ENCODE results near the gene UBE4B. TPM values are rescaled to one million over a fixed set of nuclear protein-coding genes. Genes with fewer than 3 reads are reported as not detected.
A peak's percentile ranks its signal among the peaks of the same experiment; 100 is the strongest.

Gene UBE4B
- total and polyA plus RNA-seq, 10 of the 15 experiments (the other 5 are each of a cell fraction or from before 2014, with no cell fraction given), result 2.9 to 32.6 (median 20.7) TPM

DNA sequence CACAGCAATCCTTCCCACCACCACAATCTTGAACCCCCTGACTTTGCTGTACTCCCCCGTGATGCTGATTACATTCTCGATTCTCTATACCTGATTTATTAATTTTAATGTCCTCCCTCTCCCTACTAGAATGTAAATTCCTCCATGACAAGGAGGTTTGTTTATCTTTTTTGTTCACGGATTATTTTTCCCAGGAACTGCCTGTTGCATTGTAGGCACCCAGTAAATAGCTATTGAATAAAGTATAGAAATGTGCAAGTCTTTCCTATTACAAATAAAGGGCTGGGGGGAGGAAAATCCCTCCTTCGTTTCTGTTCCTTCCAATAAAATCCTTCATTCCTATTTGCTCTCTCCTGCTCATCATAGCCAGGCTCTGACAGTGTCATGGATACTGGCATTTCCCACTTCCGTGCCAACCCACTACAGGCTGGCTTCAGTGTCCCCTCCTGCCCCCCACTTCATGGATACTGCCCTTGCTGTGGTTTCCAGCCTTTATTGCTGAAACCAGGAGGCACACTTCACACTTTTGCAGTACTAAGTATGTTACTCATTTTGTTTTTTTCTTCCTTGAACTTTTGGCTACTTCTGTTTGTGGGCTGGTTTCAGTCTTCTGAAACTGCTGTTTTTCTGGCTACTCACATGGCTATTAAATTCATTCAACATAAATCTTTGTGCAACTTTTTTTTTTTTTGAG, 185.1 kb downstream of the UBE4B start:
- Histone ChIP-seq H3K4me3 (no peak overlapping the region), H2AFZ (ENCODE audit: control insufficient read depth, low read depth, low read length) (no peak overlapping the region), H3K36me3 (ENCODE audit: control insufficient read depth in 2 of 2, insufficient read depth in 2 of 2, low read length in 1 of 2) (no peaks in the 10 kb centered on the region), H3K9me3 (replicated peaks; ENCODE audit: control insufficient read depth, insufficient read depth, low read length) (no peaks in the 10 kb centered on the region), H3K4me2 (ENCODE audit: control insufficient read depth, insufficient read depth) (no peak overlapping the region), H3K27ac (ENCODE audit: control insufficient read depth, insufficient read depth) (no peak overlapping the region), H3K4me1 (ENCODE audit: control insufficient read depth, insufficient read depth, low read length) (peaks cover 10% of the 10 kb centered on the region; the same call in 1 of the 2 replicates), H3K27me3 (replicated peaks in 1 of 2; ENCODE audit: control insufficient read depth in 2 of 2, insufficient read depth in 2 of 2, low read length in 1 of 2) (no peaks in the 10 kb centered on the region), H3K9ac (ENCODE audit: control insufficient read depth, insufficient read depth, low read length) (no peak overlapping the region), H3K79me2 (ENCODE audit: control insufficient read depth, insufficient read depth, low read length) (peaks cover 6% of the 10 kb centered on the region), H4K20me1 (ENCODE audit: control insufficient read depth, insufficient read depth) (no peaks in the 10 kb centered on the region)
- in situ Hi-C loops (cut with MboI), result no loop called here
- ATAC-seq (peak; percentile 50), DNase-seq (ENCODE audit: low read depth, low spot score) (no peak), FAIRE-seq (no peak)
- ChIA-PET SMC1A (ENCODE audit: uncharacterized antibody, unreplicated experiment) (interaction anchor here (0.9 to 5.5 kb wide), 3 partner anchors 9 to 26 kb away, joined by 3 to 22 read pairs (median 4); no protein-coding TSS in a partner anchor), CTCF (interaction anchor here (0.7 to 4.1 kb wide), 6 partner anchors 7 to 95 kb away, joined by 3 to 11 read pairs (median 3); partner anchors contain the start of gene KIF1B), POLR2A (interaction anchor here (0.8 to 1.5 kb wide), 4 partner anchors 8 to 352 kb away, joined by 3 to 7 read pairs (median 4); no protein-coding TSS in a partner anchor), RAD21 (ENCODE audit: unreplicated experiment) (no interaction called here)
- BruUV-seq (replicated peaks), result no TSS peak
- intact Hi-C loops (cut with micrococcal nuclease; ENCODE audit: unreplicated experiment), result no loop called here
- WGBS (ENCODE audit: insufficient coverage, insufficient replicate concordance, low lambda C conversion rate, missing lambda C conversion rate), result 64% methylated on average over 5 of the region's 5 CpGs
- TF ChIP-seq NR2F1 (conservative IDR thresholded peaks at IDR 0.05), result peak; percentile 28; the same call in 1 of the 2 replicates
- TF ChIP-seq POLR2A (IDR thresholded peaks at IDR 0.05; ENCODE audit: low read depth, low read length), result no peak
- TF ChIP-seq BCL11A (IDR thresholded peaks at IDR 0.05; ENCODE audit: low read depth, low read length), result no peak
- TF ChIP-seq DPF2 (IDR thresholded peaks at IDR 0.05), result 0 out of 2 replicates have a peak, but pooled peaks have one; percentile 45
- TF ChIP-seq IKZF1 (conservative IDR thresholded peaks at IDR 0.05), result peak; percentile 67; the same call in 1 of the 2 replicates
- peak; percentile 68 to 83; a peak in 3 of 4 replicates for TF ChIP-seq BHLHE40 (IDR thresholded peaks at IDR 0.05; ENCODE audit: borderline replicate concordance in 1 of 2, low read depth in 2 of 2, low read length in 1 of 2)
- no peak for TF ChIP-seq SMAD1 (IDR thresholded peaks at IDR 0.05; ENCODE audit: low read depth, partially characterized antibody)
- TF ChIP-seq, protein P1, sequence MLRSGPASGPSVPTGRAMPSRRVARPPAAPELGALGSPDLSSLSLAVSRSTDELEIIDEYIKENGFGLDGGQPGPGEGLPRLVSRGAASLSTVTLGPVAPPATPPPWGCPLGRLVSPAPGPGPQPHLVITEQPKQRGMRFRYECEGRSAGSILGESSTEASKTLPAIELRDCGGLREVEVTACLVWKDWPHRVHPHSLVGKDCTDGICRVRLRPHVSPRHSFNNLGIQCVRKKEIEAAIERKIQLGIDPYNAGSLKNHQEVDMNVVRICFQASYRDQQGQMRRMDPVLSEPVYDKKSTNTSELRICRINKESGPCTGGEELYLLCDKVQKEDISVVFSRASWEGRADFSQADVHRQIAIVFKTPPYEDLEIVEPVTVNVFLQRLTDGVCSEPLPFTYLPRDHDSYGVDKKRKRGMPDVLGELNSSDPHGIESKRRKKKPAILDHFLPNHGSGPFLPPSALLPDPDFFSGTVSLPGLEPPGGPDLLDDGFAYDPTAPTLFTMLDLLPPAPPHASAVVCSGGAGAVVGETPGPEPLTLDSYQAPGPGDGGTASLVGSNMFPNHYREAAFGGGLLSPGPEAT (IDR thresholded peaks at IDR 0.05; ENCODE audit: low read depth), result 0 out of 2 replicates have a peak, but pooled peaks have one; percentile 27
- TF ChIP-seq EED (IDR thresholded peaks at IDR 0.05; ENCODE audit: low read depth), result peak; percentile 49; the same call in 1 of the 2 replicates
- no peak for TF ChIP-seq REST (IDR thresholded peaks at IDR 0.05; ENCODE audit: low read depth, low read length)
- TF ChIP-seq IKZF2 (IDR thresholded peaks at IDR 0.05), result peak; percentile 64 to 77
- peak; percentile 36; the same call in 1 of the 2 replicates for TF ChIP-seq RUNX3 (IDR thresholded peaks at IDR 0.05; ENCODE audit: low read length)
